IMR-90 (cell line): ENCODE results near the gene SLC38A11. TPM values are rescaled to one million over a fixed set of nuclear protein-coding genes. Genes with fewer than 3 reads are reported as not detected.
"Not testable (repeated sequence)": the region's sequence is repeated elsewhere in the genome, so short reads cannot be mapped to it uniquely, and the experiment has no call there.

Experiments
- ATAC-seq: fragments of 200-7000 bp; cut with Tn5 transposase; 2 replicates; pipeline ENCODE4 v1.9.1; 2020; ENCODE audit warnings: low read depth, mild to moderate bottlenecking, moderate library complexity
- BruUV-seq: library from RNA; stranded (reverse); fragments of 400-500 nt; replicated peaks from 2 replicates; lab custom pipeline; 2021; lab: Mats Ljungman, UMichigan
- CTCF ChIA-PET: fragments of 300-600 bp; formaldehyde crosslinking; extraction: SDS; loops from one replicate; lab custom pipeline; 2021; ENCODE audit warnings: antibody characterized with exemption; lab: Yijun Ruan, JAX
- POLR2A ChIA-PET: fragments of 300-600 bp; sonication (Branson Sonifier 250); formaldehyde crosslinking; loops from one replicate; lab custom pipeline; 2022; ENCODE audit warnings: antibody characterized with exemption; ENCODE audit not compliant: unreplicated experiment; lab: Charles Lee
- DNase-seq: peaks from one replicate; pipeline ENCODE4 v3.0.0; 2013
- H2AFZ ChIP-seq: replicated peaks from 2 replicates; pipeline ENCODE3; 2013; ENCODE audit warnings: low read length, mild to moderate bottlenecking; ENCODE audit not compliant: poor library complexity
- H2AK5ac ChIP-seq: 2 replicates; pipeline ENCODE4 v1.6.1; 2013; ENCODE audit warnings: low read depth, low read length, inconsistent platforms
- H2AK9ac ChIP-seq: replicated peaks from 2 replicates; pipeline ENCODE3; 2013; ENCODE audit warnings: mild to moderate bottlenecking, low read depth, low read length, moderate library complexity; ENCODE audit not compliant: poor library complexity
- H2BK120ac ChIP-seq: 2 replicates; pipeline ENCODE4 v1.6.1; 2013; ENCODE audit warnings: low read depth, low read length, inconsistent platforms
- H2BK15ac ChIP-seq: 3 replicates; pipeline ENCODE4 v1.6.1; 2013; ENCODE audit warnings: low read depth, low read length, inconsistent platforms
- H2BK20ac ChIP-seq: 2 replicates; pipeline ENCODE4 v1.6.1; 2013; ENCODE audit warnings: low read depth, mild to moderate bottlenecking, inconsistent platforms, low read length, moderate library complexity
- H2BK5ac ChIP-seq: 2 replicates; pipeline ENCODE4 v1.6.1; 2013; ENCODE audit warnings: mild to moderate bottlenecking, low read depth, low read length, inconsistent platforms; ENCODE audit not compliant: poor library complexity, severe bottlenecking
- H3K14ac ChIP-seq: replicated peaks from 2 replicates; pipeline ENCODE4 v1.6.1; 2013; ENCODE audit warnings: low read depth, low read length, inconsistent platforms
- H3K18ac ChIP-seq: 2 replicates; pipeline ENCODE4 v1.6.1; 2013; ENCODE audit warnings: low read depth, low read length, control low read depth
- H3K23ac ChIP-seq: 2 replicates; pipeline ENCODE4 v1.6.1; 2013; ENCODE audit warnings: low read depth, low read length, inconsistent platforms
- H3K27ac ChIP-seq: 2 replicates; pipeline ENCODE4 v1.5.1; 2013; ENCODE audit warnings: mild to moderate bottlenecking, control low read depth, low read length; ENCODE audit not compliant: insufficient read depth
- H3K27me3 ChIP-seq: 2 replicates; pipeline ENCODE4 v1.6.1; 2013; ENCODE audit warnings: low read length; ENCODE audit not compliant: control insufficient read depth, insufficient read depth
- H3K36me3 ChIP-seq: 2 replicates; pipeline ENCODE4 v1.6.1; 2013; ENCODE audit warnings: low read length, mixed read lengths; ENCODE audit not compliant: control insufficient read depth, insufficient read depth
- H3K4ac ChIP-seq: 2 replicates; pipeline ENCODE4 v1.6.1; 2013; ENCODE audit warnings: low read depth, low read length, inconsistent platforms
- H3K4me1 ChIP-seq: 2 replicates; pipeline ENCODE4 v1.6.1; 2013; ENCODE audit warnings: low read length, mixed read lengths; ENCODE audit not compliant: control insufficient read depth, insufficient read depth
- H3K4me2 ChIP-seq: 2 replicates; pipeline ENCODE4 v1.6.1; 2013; ENCODE audit warnings: low read depth, mild to moderate bottlenecking, control low read depth, low read length, moderate library complexity
- H3K4me3 ChIP-seq: 2 replicates; pipeline ENCODE4 v1.5.1; 2013; ENCODE audit warnings: low read depth, mild to moderate bottlenecking, control low read depth, low read length, moderate library complexity; ENCODE audit not compliant: insufficient read depth
- H3K56ac ChIP-seq: 2 replicates; pipeline ENCODE4 v1.6.1; 2013; ENCODE audit warnings: low read length, inconsistent platforms; ENCODE audit not compliant: insufficient read depth; ENCODE audit errors: extremely low read depth
- H3K79me1 ChIP-seq, 2 experiments: 2 replicates each; pipeline ENCODE4 v1.6.1; 2013; ENCODE audit warnings: low read length in 2 of 2, inconsistent platforms in 1 of 2, low read depth in 1 of 2
- H3K9ac ChIP-seq: 2 replicates; pipeline ENCODE4 v1.6.1; 2013; ENCODE audit warnings: low read depth, low read length, control low read depth
- H3K9me1 ChIP-seq: 2 replicates; pipeline ENCODE4 v1.6.1; 2013; ENCODE audit warnings: low read length, inconsistent platforms; ENCODE audit not compliant: insufficient read depth
- H3K9me3 ChIP-seq: 2 replicates; pipeline ENCODE4 v1.6.1; 2013; ENCODE audit warnings: low read length; ENCODE audit not compliant: control insufficient read depth, insufficient read depth
- H4K20me1 ChIP-seq: 2 replicates; pipeline ENCODE4 v1.6.1; 2013; ENCODE audit warnings: low read length, inconsistent platforms; ENCODE audit not compliant: insufficient read depth
- H4K5ac ChIP-seq: 2 replicates; pipeline ENCODE4 v1.6.1; 2013; ENCODE audit warnings: mild to moderate bottlenecking, low read depth, low read length, control low read depth
- H4K8ac ChIP-seq, 2 experiments: 2 replicates each; pipeline ENCODE4 v1.6.1; 2013; ENCODE audit warnings: low read depth in 2 of 2, low read length in 2 of 2, control low read depth in 1 of 2, inconsistent platforms in 1 of 2
- H4K91ac ChIP-seq: 2 replicates; pipeline ENCODE4 v1.6.1; 2013; ENCODE audit warnings: low read depth, low read length, inconsistent platforms; ENCODE audit not compliant: insufficient read depth
- CTCF ChIP-seq: conservative IDR thresholded peaks from 2 replicates; pipeline ENCODE4 v1.5.1; 2012; ENCODE audit warnings: mild to moderate bottlenecking, low read depth, low read length, improper control_type of control experiment
- SMC3 ChIP-seq: fragments of 150-350 bp; IDR thresholded peaks from 2 replicates; pipeline ENCODE4 v1.6.1; 2016; ENCODE audit warnings: low read depth, mild to moderate bottlenecking, antibody characterized with exemption, low read length, moderate library complexity
- dilution Hi-C: fragments of 300-500 bp; cut with HindIII; formaldehyde crosslinking; loops from one replicate; pipeline ENCODE4 v1.14.3; 2018; ENCODE audit warnings: low sequenced_read_pairs; ENCODE audit not compliant: unreplicated experiment
- in situ Hi-C: fragments of 300-500 bp; cut with MboI; formaldehyde crosslinking; loops from 3 replicates; pipeline ENCODE4 v1.14.3; 2019; ENCODE audit warnings: low sequenced_read_pairs, inconsistent platforms, mixed read lengths
- intact Hi-C: fragments of 100-400 bp; cut with micrococcal nuclease; formaldehyde crosslinking; loops from 2 replicates; pipeline ENCODE4 v1.10.0; 2022
- polyA plus RNA-seq, 3 experiments: library from polyadenylated mRNA; depleted of rRNA; stranded (reverse); fragments of >200 nt; gene quantifications; 2 replicates each; pipeline ENCODE4 v1.2.3, GENCODE V29; 2012; ENCODE audit warnings: low replicate concordance in 1 of 3
- total RNA-seq: library from RNA; depleted of rRNA; stranded (reverse); fragments of >200 nt; gene quantifications from 2 replicates; pipeline ENCODE4 v1.2.3, GENCODE V29; 2012

SLC38A11 gene
- total and polyA plus RNA-seq, 2 of the 4 experiments (the other 2 are of a cell fraction), result 0.18 to 0.21 TPM

GRCh38 chr2:164992818-164993217 is 37.5 kb upstream of the SLC38A11 start (continued):
- peak; percentile 68 for TF ChIP-seq CTCF
- TF ChIP-seq SMC3, result peak; percentile 56

GRCh38 chr2:164992093-164992454 is 36.7 kb upstream of the SLC38A11 start:
- BruUV-seq, H3K4me2 ChIP-seq: not testable (repeated sequence)
- peak; percentile 19 for ATAC-seq

More at GRCh38 chr2:164992093-164992454, 36.7 kb upstream of the SLC38A11 start:
- H4K20me1 ChIP-seq, H3K23ac ChIP-seq, H3K4me3 ChIP-seq, H2AK9ac ChIP-seq, H3K56ac ChIP-seq, DNase-seq, in situ Hi-C loops, H3K36me3 ChIP-seq, H3K79me1 ChIP-seq, H3K4me1 ChIP-seq, H3K27me3 ChIP-seq, H2AK5ac ChIP-seq, H3K9me3 ChIP-seq, H2AFZ ChIP-seq, dilution Hi-C loops: not testable (repeated sequence)
- Histone ChIP-seq H3K9me1 (peaks cover 11% of the 10 kb centered on the region), H3K4ac (peak overlapping the region; percentile 96), H4K8ac (peak overlapping the region; percentile 73 to 74; a peak in 3 of 4 replicates), H3K18ac (peak overlapping the region; percentile 68), H3K14ac (peak overlapping the region; percentile 80), H2BK15ac (peak overlapping the region; percentile 95; the same call in 1 of the 3 replicates), H3K9ac (peak overlapping the region; percentile 59; the same call in 1 of the 2 replicates), H4K5ac (peak overlapping the region; percentile 30), H2BK120ac (peak overlapping the region; percentile 96), H2BK5ac (peak overlapping the region; percentile 86), H3K27ac (peak overlapping the region; percentile 83; the same call in 1 of the 2 replicates), H2BK20ac (peak overlapping the region; percentile 93), H4K91ac (peak overlapping the region; percentile 86; the same call in 1 of the 2 replicates)
- CTCF ChIA-PET, result interaction anchor here (0.6 to 1.6 kb wide), 4 partner anchors 22 to 252 kb away, joined by 3 to 8 read pairs (median 4); no protein-coding TSS in a partner anchor
- POLR2A ChIA-PET, result interaction anchor here (0.7 kb wide), 1 partner anchor 212 kb away, joined by 3 read pairs; no protein-coding TSS in a partner anchor
- intact Hi-C loops, result loop anchor here (5.0 to 10.0 kb wide), 3 partner anchors 70 to 883 kb away; partner anchors contain the start of gene COBLL1
